Peyer's patch (tissue), 4 donors: ENCODE results near the gene ATG2B.

Experiments used
- CTCF ChIP-seq, 6 experiments: fragments of 450-650 bp in 4 of 6; fragments of 200-600 bp in 2 of 6; sonication (generic) in 1 of 6; IDR thresholded peaks; one replicate each; pipeline ENCODE4 v1.5.1; 2017 to 2019; ENCODE audit warnings: antibody characterized with exemption in 6 of 6, mild to moderate bottlenecking in 3 of 6, moderate library complexity in 1 of 6
- POLR2A ChIP-seq, 2 donors: fragments of 450-650 bp; IDR thresholded peaks; one replicate each; pipeline ENCODE4 v1.5.1; 2017; ENCODE audit warnings: antibody characterized with exemption in 2 of 2, mild to moderate bottlenecking in 2 of 2, moderate library complexity in 2 of 2

GRCh38 chr14:96373538-96373937, 10.4 kb upstream of the ATG2B start:
- TF ChIP-seq POLR2A (IDR thresholded peaks at IDR 0.05) = no peak
- no peak for TF ChIP-seq CTCF (IDR thresholded peaks at IDR 0.05)
